GM12874 (cell line): ENCODE measurements around the gene FCN2.

Experiments
- TF ChIP-seq, protein P1 (sequence below): IDR thresholded peaks from 2 replicates; pipeline ENCODE4 v1.5.1; 2011; ENCODE audit warnings: low read depth, mild to moderate bottlenecking, control low read depth, low read length, moderate library complexity; ENCODE audit not compliant: insufficient read depth

The FCN2 gene

GRCh38 chr9:134835448-134835847 is 45.2 kb upstream of the FCN2 start:
- TF ChIP-seq, protein P1, sequence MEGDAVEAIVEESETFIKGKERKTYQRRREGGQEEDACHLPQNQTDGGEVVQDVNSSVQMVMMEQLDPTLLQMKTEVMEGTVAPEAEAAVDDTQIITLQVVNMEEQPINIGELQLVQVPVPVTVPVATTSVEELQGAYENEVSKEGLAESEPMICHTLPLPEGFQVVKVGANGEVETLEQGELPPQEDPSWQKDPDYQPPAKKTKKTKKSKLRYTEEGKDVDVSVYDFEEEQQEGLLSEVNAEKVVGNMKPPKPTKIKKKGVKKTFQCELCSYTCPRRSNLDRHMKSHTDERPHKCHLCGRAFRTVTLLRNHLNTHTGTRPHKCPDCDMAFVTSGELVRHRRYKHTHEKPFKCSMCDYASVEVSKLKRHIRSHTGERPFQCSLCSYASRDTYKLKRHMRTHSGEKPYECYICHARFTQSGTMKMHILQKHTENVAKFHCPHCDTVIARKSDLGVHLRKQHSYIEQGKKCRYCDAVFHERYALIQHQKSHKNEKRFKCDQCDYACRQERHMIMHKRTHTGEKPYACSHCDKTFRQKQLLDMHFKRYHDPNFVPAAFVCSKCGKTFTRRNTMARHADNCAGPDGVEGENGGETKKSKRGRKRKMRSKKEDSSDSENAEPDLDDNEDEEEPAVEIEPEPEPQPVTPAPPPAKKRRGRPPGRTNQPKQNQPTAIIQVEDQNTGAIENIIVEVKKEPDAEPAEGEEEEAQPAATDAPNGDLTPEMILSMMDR: no peak

GRCh38 chr9:134835987-134836386 is 44.6 kb upstream of the FCN2 start:
- TF ChIP-seq, protein P1: no peak

DNA sequence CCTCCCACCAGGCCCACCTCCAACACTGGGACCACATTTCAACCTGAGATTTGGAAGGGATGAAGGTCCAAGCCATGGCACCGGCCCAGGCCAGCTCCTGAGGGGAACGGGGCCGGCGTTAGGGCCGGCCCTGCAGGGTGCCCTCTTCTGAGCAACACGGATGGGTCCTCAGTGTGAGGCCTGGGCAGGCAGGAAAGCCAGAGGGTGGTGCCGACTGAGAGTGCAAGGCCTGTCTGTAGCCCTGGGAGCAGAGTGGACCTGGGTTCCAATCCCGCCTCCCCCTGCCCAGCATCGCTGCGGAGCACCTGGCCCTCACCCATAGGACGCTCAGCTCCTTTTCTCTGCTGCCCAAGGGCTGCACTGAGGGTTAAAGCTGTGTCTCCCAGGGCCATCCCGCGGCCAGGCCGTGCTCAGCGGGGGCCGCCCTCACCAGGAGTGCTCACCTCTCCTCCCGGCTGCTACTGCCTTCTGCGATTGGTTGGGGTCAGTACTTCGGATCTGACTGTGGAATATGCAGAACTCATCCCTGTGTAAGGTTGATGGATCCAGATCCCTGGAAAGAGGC is 44.1 kb upstream of the FCN2 start:
- TF ChIP-seq, protein P1: no peak

- TF ChIP-seq, protein P1: no peak
Observed at GRCh38 chr9:134837529-134837928, 43.1 kb upstream of the FCN2 start.

- TF ChIP-seq, protein P1: no peak
Observed at GRCh38 chr9:134838651-134839454, 41.8 kb upstream of the FCN2 start.

- TF ChIP-seq, protein P1: no peak
Observed at GRCh38 chr9:134839455-134840125, 41.0 kb upstream of the FCN2 start.

- TF ChIP-seq, protein P1: no peak
Observed at GRCh38 chr9:134840511-134840910, 40.1 kb upstream of the FCN2 start.
